SK-N-SH (cell line): ENCODE measurements around the gene NCAPH2. TPM values are rescaled to one million over a fixed set of nuclear protein-coding genes. Genes with fewer than 3 reads are reported as not detected.

Experiments used
- CTCF ChIA-PET: fragments of 300-600, 350-600 bp; formaldehyde crosslinking; extraction: SDS; loops from one replicate; lab custom pipeline; 2021; lab: Yijun Ruan, JAX
- POLR2A ChIA-PET: fragments of 350-600 bp; sonication (Branson Sonifier 250); formaldehyde crosslinking; extraction: SDS; loops from one replicate; lab custom pipeline; 2020; ENCODE audit warnings: antibody characterized with exemption, inconsistent platforms; lab: Yijun Ruan, JAX
- DNase-seq: peaks from one replicate; pipeline ENCODE4 v3.0.0; 2012
- H2AFZ ChIP-seq: fragments of 200-600 bp; sonication (generic); 2 replicates; pipeline ENCODE4 v1.8.1; 2016; ENCODE audit warnings: antibody characterized with exemption, mild to moderate bottlenecking, low read depth
- H3F3A ChIP-seq: fragments of 200-600 bp; sonication (generic); replicated peaks from 2 replicates; pipeline ENCODE3; 2016; ENCODE audit warnings: antibody characterized with exemption, mild to moderate bottlenecking; ENCODE audit not compliant: insufficient read depth
- H3K27ac ChIP-seq, 2 experiments: fragments of 200-500 bp in 1 of 2; fragments of 200-600 bp in 1 of 2; sonication (Bioruptor generic) in 1 of 2; sonication (generic), shearing (Covaris generic) in 1 of 2; 2 replicates each; pipeline versions ENCODE4 v1.5.1 to v1.6.1; 2014 to 2016; ENCODE audit warnings: low read depth in 2 of 2, inconsistent platforms in 1 of 2, low read length in 1 of 2, mild to moderate bottlenecking in 1 of 2, mixed read lengths in 1 of 2
- H3K27me3 ChIP-seq: fragments of 200-600 bp; sonication (generic), shearing (Covaris generic); 2 replicates; pipeline ENCODE4 v1.6.1; 2016; ENCODE audit warnings: mixed run types; ENCODE audit not compliant: insufficient read depth
- H3K36me3 ChIP-seq, 2 experiments: fragments of 200-500 bp in 1 of 2; fragments of 200-600 bp in 1 of 2; sonication (Bioruptor generic) in 1 of 2; sonication (generic) in 1 of 2; replicated peaks in 1 of 2; 2 replicates each; pipeline versions ENCODE3 to v1.5.1; 2014 to 2016; ENCODE audit warnings: low read length in 1 of 2, mild to moderate bottlenecking in 1 of 2; ENCODE audit not compliant: insufficient read depth in 2 of 2, control insufficient read depth in 1 of 2
- H3K4me1 ChIP-seq, 2 experiments: fragments of 200-500 bp in 1 of 2; fragments of 200-600 bp in 1 of 2; sonication (Bioruptor generic) in 1 of 2; sonication (generic), shearing (Covaris generic) in 1 of 2; 2 replicates each; pipeline versions ENCODE4 v1.5.1 to v1.6.1; 2014 to 2016; ENCODE audit warnings: low read depth in 1 of 2, low read length in 1 of 2, mixed run types in 1 of 2; ENCODE audit not compliant: insufficient read depth in 2 of 2, control insufficient read depth in 1 of 2
- H3K4me2 ChIP-seq: fragments of 200-600 bp; sonication (generic), shearing (Covaris generic); 2 replicates; pipeline ENCODE4 v1.6.1; 2017; ENCODE audit warnings: mixed run types
- H3K4me3 ChIP-seq, 2 experiments: fragments of 200-500 bp in 1 of 2; fragments of 200-600 bp in 1 of 2; sonication (Bioruptor generic) in 1 of 2; sonication (generic), shearing (Covaris generic) in 1 of 2; 2 replicates each; pipeline versions ENCODE4 v1.5.1 to v1.8.1; 2014 to 2016; ENCODE audit warnings: low read depth in 2 of 2, inconsistent platforms in 1 of 2, low read length in 1 of 2, mild to moderate bottlenecking in 1 of 2, mixed read lengths in 1 of 2, moderate library complexity in 1 of 2
- H3K79me2 ChIP-seq: fragments of 200-600 bp; sonication (generic); 2 replicates; pipeline ENCODE4 v1.8.1; 2017; ENCODE audit warnings: mild to moderate bottlenecking; ENCODE audit not compliant: insufficient read depth
- H3K9ac ChIP-seq: fragments of 200-600 bp; sonication (generic); 2 replicates; pipeline ENCODE4 v1.6.1; 2017; ENCODE audit warnings: mixed run types
- H3K9me2 ChIP-seq: fragments of 200-600 bp; sonication (generic); 2 replicates; pipeline ENCODE4 v1.6.1; 2017; ENCODE audit warnings: mixed run types
- H3K9me3 ChIP-seq: fragments of 200-600 bp; sonication (generic); 2 replicates; pipeline ENCODE4 v1.6.1; 2017; ENCODE audit warnings: mixed run types, mild to moderate bottlenecking, moderate library complexity
- H4K20me1 ChIP-seq: fragments of 200-600 bp; sonication (generic); 2 replicates; pipeline ENCODE4 v1.6.1; 2017; ENCODE audit warnings: mild to moderate bottlenecking, mixed run types; ENCODE audit not compliant: insufficient read depth
- CTCF ChIP-seq: fragments of 200-600 bp; sonication (generic); IDR thresholded peaks from 2 replicates; pipeline ENCODE4 v1.6.1; 2017; ENCODE audit warnings: antibody characterized with exemption, mild to moderate bottlenecking, moderate library complexity
- ELF1 ChIP-seq: IDR thresholded peaks from 2 replicates; pipeline ENCODE4 v1.4.0; 2012
- EP300 ChIP-seq, 2 experiments: IDR thresholded peaks; 2 replicates each; pipeline versions ENCODE4 v1.4.0 to v1.6.1; 2012; ENCODE audit warnings: borderline replicate concordance in 1 of 2, low read depth in 1 of 2, low read length in 1 of 2
- EZH2phosphoT487 ChIP-seq: fragments of 200-600 bp; sonication (generic); IDR thresholded peaks from 2 replicates; pipeline ENCODE4 v1.6.1; 2017; ENCODE audit warnings: low read depth, mixed run types, mild to moderate bottlenecking, antibody characterized with exemption, moderate library complexity, borderline replicate concordance
- FOSL2 ChIP-seq: IDR thresholded peaks from 2 replicates; pipeline ENCODE4 v1.4.0; 2012; ENCODE audit warnings: low read depth, mild to moderate bottlenecking, moderate library complexity, borderline replicate concordance
- FOXM1 ChIP-seq: IDR thresholded peaks from 2 replicates; pipeline ENCODE4 v1.4.0; 2012; ENCODE audit warnings: low read depth, mild to moderate bottlenecking
- GABPA ChIP-seq: IDR thresholded peaks from 2 replicates; pipeline ENCODE4 v1.4.0; 2012; ENCODE audit warnings: low read depth, mild to moderate bottlenecking
- JUND ChIP-seq: IDR thresholded peaks from 2 replicates; pipeline ENCODE4 v1.4.0; 2012
- MEF2A ChIP-seq: IDR thresholded peaks from 2 replicates; pipeline ENCODE4 v1.4.0; 2012; ENCODE audit warnings: low read depth, borderline replicate concordance
- MXI1 ChIP-seq: IDR thresholded peaks from 2 replicates; pipeline ENCODE4 v1.6.1; 2012; ENCODE audit warnings: mild to moderate bottlenecking, low read depth, low read length, improper control_type of control experiment
- NFIC ChIP-seq: IDR thresholded peaks from 2 replicates; pipeline ENCODE4 v1.4.0; 2012; ENCODE audit warnings: borderline replicate concordance
- NRF1 ChIP-seq: IDR thresholded peaks from 2 replicates; pipeline ENCODE4 v1.6.1; 2012; ENCODE audit warnings: low read depth, mild to moderate bottlenecking, low read length
- POLR2AphosphoS5 ChIP-seq: IDR thresholded peaks from 2 replicates; pipeline ENCODE4 v1.6.1; 2012; ENCODE audit warnings: low read depth, low read length
- REST ChIP-seq: IDR thresholded peaks from 2 replicates; pipeline ENCODE4 v1.6.1; 2012; ENCODE audit warnings: mild to moderate bottlenecking, low read depth, low read length, moderate library complexity
- RXRA ChIP-seq: IDR thresholded peaks from 2 replicates; pipeline ENCODE4 v1.4.0; 2012; ENCODE audit warnings: low read depth, mild to moderate bottlenecking, borderline replicate concordance
- TCF12 ChIP-seq: IDR thresholded peaks from 2 replicates; pipeline ENCODE4 v1.4.0; 2012
- TEAD4 ChIP-seq: IDR thresholded peaks from 2 replicates; pipeline ENCODE4 v1.4.0; 2012; ENCODE audit warnings: mild to moderate bottlenecking, borderline replicate concordance; ENCODE audit not compliant: insufficient read depth
- ZBTB33 ChIP-seq: IDR thresholded peaks from 2 replicates; pipeline ENCODE4 v1.4.0; 2012; ENCODE audit warnings: low read depth, borderline replicate concordance
- WGBS: methylation state at CpG from one replicate; pipeline ENCODE4 v1.1.6; 2017; ENCODE audit warnings: low lambda C conversion rate; 5-methylcytosine and 5-hydroxymethylcytosine counted together
- polyA plus RNA-seq, 3 experiments: library from polyadenylated mRNA; depleted of rRNA; stranded (reverse); fragments of >200 nt; gene quantifications; 2 replicates each; pipeline ENCODE4 v1.2.3, GENCODE V29; 2012
- TF ChIP-seq, protein P1 (sequence below): IDR thresholded peaks from 2 replicates; pipeline ENCODE4 v1.4.0; 2012; ENCODE audit warnings: low read depth, borderline replicate concordance

NCAPH2 gene
- polyA plus RNA-seq, 1 of the 3 experiments (the other 2 are of a cell fraction), result 22.4 TPM

DNA sequence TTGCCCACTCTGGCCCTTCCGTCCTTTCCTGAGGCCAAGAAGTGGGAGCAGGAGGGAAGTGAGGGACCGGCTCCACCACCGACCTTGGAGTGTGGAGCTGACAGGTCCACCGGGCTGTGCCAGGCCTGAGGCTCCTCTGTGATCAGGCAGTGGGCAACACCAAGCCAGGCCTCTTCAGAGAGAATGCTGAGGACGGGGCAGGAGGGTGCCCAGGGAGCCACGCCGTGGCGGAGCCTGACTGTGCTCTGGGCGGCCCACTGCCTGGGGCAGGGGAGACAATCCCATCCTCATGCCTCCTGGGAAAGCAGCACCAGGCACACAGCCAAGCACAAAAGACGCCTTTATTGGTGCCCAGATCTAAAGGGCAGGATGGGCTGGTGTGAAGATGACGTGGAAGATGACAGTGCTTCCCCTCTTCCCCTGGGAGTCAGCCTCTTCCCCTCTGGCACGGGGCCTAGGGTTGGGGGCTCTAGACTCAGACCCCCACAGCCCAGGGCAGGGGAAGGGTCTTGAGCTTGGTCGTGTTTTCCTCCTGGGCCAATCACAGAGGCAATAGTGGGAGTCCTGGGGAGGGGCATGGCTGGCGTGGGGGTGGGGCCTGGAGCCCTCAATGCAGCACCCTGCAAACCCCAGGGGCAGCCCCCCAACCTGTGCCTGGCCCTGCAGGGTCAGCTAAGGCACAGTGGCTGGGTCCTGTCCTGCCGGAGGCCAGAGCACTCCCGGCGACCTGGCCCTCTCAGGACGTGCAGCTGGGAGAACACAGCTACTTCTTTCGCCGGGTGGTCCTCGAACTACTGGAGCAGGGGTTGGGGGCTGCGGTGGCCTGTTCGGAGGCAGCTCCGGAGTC, 5.2 kb upstream of the NCAPH2 start (continued):
- TF ChIP-seq NRF1, result no peak
- no peak for TF ChIP-seq RXRA
- TF ChIP-seq ZBTB33, result no peak
- no peak for TF ChIP-seq TEAD4
- TF ChIP-seq FOXM1, result no peak
- no peak for TF ChIP-seq TCF12
- no peak for TF ChIP-seq MXI1
- no peak for TF ChIP-seq MEF2A
- TF ChIP-seq, protein P1, sequence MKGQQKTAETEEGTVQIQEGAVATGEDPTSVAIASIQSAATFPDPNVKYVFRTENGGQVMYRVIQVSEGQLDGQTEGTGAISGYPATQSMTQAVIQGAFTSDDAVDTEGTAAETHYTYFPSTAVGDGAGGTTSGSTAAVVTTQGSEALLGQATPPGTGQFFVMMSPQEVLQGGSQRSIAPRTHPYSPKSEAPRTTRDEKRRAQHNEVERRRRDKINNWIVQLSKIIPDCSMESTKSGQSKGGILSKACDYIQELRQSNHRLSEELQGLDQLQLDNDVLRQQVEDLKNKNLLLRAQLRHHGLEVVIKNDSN, result no peak
- TF ChIP-seq JUND, result no peak
- no peak for TF ChIP-seq EP300 (IDR thresholded peaks at IDR 0.05; ENCODE audit: borderline replicate concordance in 1 of 2, low read depth in 1 of 2, low read length in 1 of 2)
- no peak for TF ChIP-seq NFIC

DNA sequence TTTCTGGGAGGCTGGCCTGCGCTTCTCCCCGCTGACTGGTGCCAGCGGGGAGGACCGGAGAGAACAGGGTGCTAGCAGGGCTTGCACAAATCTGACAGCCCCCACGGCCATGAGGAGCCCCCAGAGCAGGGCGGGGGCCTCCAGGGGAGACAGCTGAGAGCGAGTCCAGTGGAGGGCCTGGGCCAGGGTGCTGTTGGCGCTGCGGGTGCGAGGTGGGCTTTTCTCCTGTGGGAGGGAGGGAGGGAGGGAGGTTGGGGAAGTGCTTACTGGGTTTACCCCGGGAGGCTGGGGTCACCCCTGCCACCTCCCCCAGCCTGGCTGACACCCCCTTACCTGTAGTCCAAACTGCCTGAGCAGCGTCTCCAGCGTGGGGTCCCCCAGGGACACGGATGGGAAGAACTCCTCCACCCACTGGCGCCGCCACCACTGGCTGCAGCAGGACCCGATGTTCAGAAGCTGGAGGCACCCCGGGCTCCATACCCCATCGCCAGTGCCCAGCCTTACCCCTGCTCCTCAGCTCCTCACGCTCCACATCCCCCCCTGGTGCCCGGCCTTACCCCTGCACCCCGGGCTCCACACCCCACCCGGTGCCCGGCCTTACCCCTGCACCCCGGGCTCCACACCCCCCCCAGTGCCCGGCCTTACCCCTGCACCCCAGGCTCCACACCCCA, 4.4 kb upstream of the NCAPH2 start:
- H3K4me1 ChIP-seq, result peaks cover 0 to 11% of the 10 kb centered on the region in 2 experiments; a peak in 1 of 4 replicates
- no peak overlapping the region for H3K9ac ChIP-seq
- no peaks in the 10 kb centered on the region for H3K9me3 ChIP-seq
- peaks cover 28% of the 10 kb centered on the region for H3K79me2 ChIP-seq
- DNase-seq, result no peak
- H3K4me2 ChIP-seq, result no peak overlapping the region
- CTCF ChIA-PET, result interaction anchor here (0.9 kb wide), 1 partner anchor 10 kb away, joined by 5 read pairs; no protein-coding TSS in a partner anchor
- H3K36me3 ChIP-seq, result peaks cover 0 to 18% of the 10 kb centered on the region in 2 experiments
- H3K4me3 ChIP-seq, result no peak overlapping the region
- no peaks in the 10 kb centered on the region for H3K9me2 ChIP-seq
- POLR2A ChIA-PET, result no interaction called here
- no peak overlapping the region for H2AFZ ChIP-seq
- WGBS, result 77% methylated on average over 9 of the region's 26 CpGs
- no peaks in the 10 kb centered on the region for H3K27me3 ChIP-seq
- H4K20me1 ChIP-seq, result no peaks in the 10 kb centered on the region
- no peak overlapping the region for H3K27ac ChIP-seq
- H3F3A ChIP-seq, result peaks cover 6% of the 10 kb centered on the region
- TF ChIP-seq MEF2A (no peak), CTCF (no peak), GABPA (no peak), EZH2phosphoT487 (no peak), TCF12 (no peak), REST (no peak), POLR2AphosphoS5 (no peak), FOXM1 (no peak), TEAD4 (no peak), EP300 (IDR thresholded peaks at IDR 0.05; ENCODE audit: borderline replicate concordance in 1 of 2, low read depth in 1 of 2, low read length in 1 of 2) (no peak), ELF1 (no peak), ZBTB33 (no peak), FOSL2 (no peak)
